Glutamatergic neuron (in vitro differentiated cells): ENCODE measurements around the gene OR10A4. TPM values are rescaled to one million over a fixed set of nuclear protein-coding genes. Genes with fewer than 3 reads are reported as not detected.

ENCODE experiments used
- DNase-seq: peaks from one replicate; pipeline ENCODE4 v3.0.0; 2022
- H3K27ac Mint-ChIP-seq: one replicate; pipeline ENCODE4 v1.8.0; 2020; ENCODE audit warnings: mild to moderate bottlenecking, mixed read lengths, inconsistent platforms; ENCODE audit not compliant: unreplicated experiment
- H3K27me3 Mint-ChIP-seq: one replicate; pipeline ENCODE4 v1.8.0; 2020; ENCODE audit warnings: mild to moderate bottlenecking, moderate library complexity, mixed read lengths, inconsistent platforms; ENCODE audit not compliant: unreplicated experiment
- H3K36me3 Mint-ChIP-seq: one replicate; pipeline ENCODE4 v1.8.0; 2020; ENCODE audit warnings: mild to moderate bottlenecking, mixed read lengths, inconsistent platforms; ENCODE audit not compliant: unreplicated experiment
- H3K4me1 Mint-ChIP-seq: one replicate; pipeline ENCODE4 v1.8.0; 2020; ENCODE audit warnings: mild to moderate bottlenecking, low read depth, mixed read lengths, inconsistent platforms; ENCODE audit not compliant: unreplicated experiment
- H3K4me3 Mint-ChIP-seq: one replicate; pipeline ENCODE4 v1.8.0; 2020; ENCODE audit warnings: mild to moderate bottlenecking, mixed read lengths, inconsistent platforms; ENCODE audit not compliant: unreplicated experiment
- H3K9me3 Mint-ChIP-seq: one replicate; pipeline ENCODE4 v1.8.0; 2020; ENCODE audit warnings: mild to moderate bottlenecking, moderate library complexity, mixed read lengths, inconsistent platforms; ENCODE audit not compliant: unreplicated experiment
- long read RNA-seq: library from polyadenylated mRNA; unstranded; transcript quantifications from one replicate; pipeline ENCODE4 v2.0.0, GENCODE V29; 2020; ENCODE audit not compliant: unreplicated experiment
- total RNA-seq: library from RNA; stranded (reverse); fragmentation: NEBNext Ultra II Directional; extraction: Animal tissue kit (Norgen Biotek cat#: 25700); gene quantifications from one replicate; pipeline ENCODE4 v1.2.1, GENCODE V29; 2021; ENCODE audit not compliant: unreplicated experiment
- TF ChIP-seq, protein P1 (sequence below): fragments of 200-600 bp; sonication (generic); IDR thresholded peaks from one replicate; pipeline ENCODE4 v1.5.0; 2021; ENCODE audit not compliant: partially characterized antibody, unreplicated experiment

The OR10A4 gene, protein sequence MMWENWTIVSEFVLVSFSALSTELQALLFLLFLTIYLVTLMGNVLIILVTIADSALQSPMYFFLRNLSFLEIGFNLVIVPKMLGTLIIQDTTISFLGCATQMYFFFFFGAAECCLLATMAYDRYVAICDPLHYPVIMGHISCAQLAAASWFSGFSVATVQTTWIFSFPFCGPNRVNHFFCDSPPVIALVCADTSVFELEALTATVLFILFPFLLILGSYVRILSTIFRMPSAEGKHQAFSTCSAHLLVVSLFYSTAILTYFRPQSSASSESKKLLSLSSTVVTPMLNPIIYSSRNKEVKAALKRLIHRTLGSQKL
- not detected for total RNA-seq
- long read RNA-seq: 0 reads

DNA sequence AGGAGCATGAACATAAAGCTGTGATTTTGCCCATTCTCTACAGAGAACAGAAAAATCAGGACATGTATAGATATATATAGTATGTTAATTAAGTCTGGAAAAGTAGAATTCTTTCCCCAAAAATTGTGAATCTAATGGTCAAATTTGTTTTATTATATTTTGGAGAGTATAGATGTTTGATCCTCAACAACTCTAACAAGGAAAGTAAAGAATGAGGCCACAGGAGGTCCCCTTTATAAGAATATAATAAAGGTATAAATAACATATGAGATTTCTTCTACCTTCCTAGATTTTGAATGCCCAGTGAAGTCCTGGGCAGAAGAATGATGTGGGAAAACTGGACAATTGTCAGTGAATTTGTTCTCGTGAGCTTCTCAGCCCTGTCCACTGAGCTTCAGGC, at the start of gene OR10A4:
OR10A4 (plus strand) TSS at position 301 of the 400 bp plus-strand sequence; CDS start at position 324, 23 bp downstream.
- H3K27me3 Mint-ChIP-seq: no peaks in the 10 kb centered on the region
- H3K27ac Mint-ChIP-seq: no peak within 1 kb of the TSS
- no peaks in the 10 kb centered on the region for H3K4me1 Mint-ChIP-seq
- H3K4me3 Mint-ChIP-seq: no peak within 1 kb of the TSS
- peaks cover 1% of the 10 kb centered on the region for H3K9me3 Mint-ChIP-seq
- TF ChIP-seq, protein P1, sequence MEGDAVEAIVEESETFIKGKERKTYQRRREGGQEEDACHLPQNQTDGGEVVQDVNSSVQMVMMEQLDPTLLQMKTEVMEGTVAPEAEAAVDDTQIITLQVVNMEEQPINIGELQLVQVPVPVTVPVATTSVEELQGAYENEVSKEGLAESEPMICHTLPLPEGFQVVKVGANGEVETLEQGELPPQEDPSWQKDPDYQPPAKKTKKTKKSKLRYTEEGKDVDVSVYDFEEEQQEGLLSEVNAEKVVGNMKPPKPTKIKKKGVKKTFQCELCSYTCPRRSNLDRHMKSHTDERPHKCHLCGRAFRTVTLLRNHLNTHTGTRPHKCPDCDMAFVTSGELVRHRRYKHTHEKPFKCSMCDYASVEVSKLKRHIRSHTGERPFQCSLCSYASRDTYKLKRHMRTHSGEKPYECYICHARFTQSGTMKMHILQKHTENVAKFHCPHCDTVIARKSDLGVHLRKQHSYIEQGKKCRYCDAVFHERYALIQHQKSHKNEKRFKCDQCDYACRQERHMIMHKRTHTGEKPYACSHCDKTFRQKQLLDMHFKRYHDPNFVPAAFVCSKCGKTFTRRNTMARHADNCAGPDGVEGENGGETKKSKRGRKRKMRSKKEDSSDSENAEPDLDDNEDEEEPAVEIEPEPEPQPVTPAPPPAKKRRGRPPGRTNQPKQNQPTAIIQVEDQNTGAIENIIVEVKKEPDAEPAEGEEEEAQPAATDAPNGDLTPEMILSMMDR: no peak
- H3K36me3 Mint-ChIP-seq: peaks cover 5% of the 10 kb centered on the region
- DNase-seq: no peak

DNA sequence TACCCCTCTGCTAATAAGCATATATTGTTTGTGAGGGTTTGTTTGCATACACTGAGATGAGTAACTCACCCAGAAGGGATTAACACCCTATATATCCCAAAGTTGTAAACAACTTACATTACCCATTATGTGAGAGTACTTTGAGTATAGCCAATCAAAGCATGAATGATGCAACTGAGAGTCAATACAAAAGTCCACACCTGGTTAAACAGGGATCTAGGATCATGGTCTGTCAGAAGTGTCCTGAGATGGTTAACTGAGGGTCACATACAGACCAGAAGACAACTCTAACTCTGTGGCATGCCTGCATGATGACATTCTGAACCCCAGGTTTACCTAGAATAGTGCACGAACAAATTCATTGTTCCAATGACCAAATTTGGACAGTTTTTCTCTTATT, 48.3 kb upstream of the OR10A4 start:
- H3K27ac Mint-ChIP-seq: no peak overlapping the region
- no peaks in the 10 kb centered on the region for H3K27me3 Mint-ChIP-seq
- H3K36me3 Mint-ChIP-seq: no peaks in the 10 kb centered on the region
- no peaks in the 10 kb centered on the region for H3K9me3 Mint-ChIP-seq
- H3K4me1 Mint-ChIP-seq: no peaks in the 10 kb centered on the region
- no peak overlapping the region for H3K4me3 Mint-ChIP-seq
- DNase-seq: no peak
- TF ChIP-seq, protein P1: no peak

DNA sequence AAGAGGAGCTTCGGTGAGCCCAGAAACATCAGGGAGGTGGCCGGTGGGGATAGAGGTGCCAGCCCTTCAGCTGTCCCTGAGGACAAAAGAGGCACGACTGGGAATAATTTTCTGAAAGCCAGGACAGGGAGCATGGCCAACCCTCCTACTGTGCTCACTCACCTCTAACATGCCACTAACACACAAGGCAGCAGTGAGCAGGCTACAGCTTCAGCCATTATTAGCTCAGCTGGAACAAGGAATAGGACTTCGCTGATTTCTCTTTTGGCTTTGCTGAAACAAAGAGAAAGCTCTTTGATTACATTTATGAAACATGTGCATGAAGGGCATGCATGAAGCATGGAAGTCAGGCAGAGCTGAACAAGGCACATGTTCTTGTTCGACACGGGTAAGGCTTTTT, 43.1 kb upstream of the OR10A4 start:
- no peak for DNase-seq
- H3K36me3 Mint-ChIP-seq: no peaks in the 10 kb centered on the region
- H3K4me3 Mint-ChIP-seq: no peak overlapping the region
- no peak overlapping the region for H3K27ac Mint-ChIP-seq
- H3K9me3 Mint-ChIP-seq: no peaks in the 10 kb centered on the region
- no peaks in the 10 kb centered on the region for H3K4me1 Mint-ChIP-seq
- no peaks in the 10 kb centered on the region for H3K27me3 Mint-ChIP-seq
- TF ChIP-seq, protein P1: no peak

DNA sequence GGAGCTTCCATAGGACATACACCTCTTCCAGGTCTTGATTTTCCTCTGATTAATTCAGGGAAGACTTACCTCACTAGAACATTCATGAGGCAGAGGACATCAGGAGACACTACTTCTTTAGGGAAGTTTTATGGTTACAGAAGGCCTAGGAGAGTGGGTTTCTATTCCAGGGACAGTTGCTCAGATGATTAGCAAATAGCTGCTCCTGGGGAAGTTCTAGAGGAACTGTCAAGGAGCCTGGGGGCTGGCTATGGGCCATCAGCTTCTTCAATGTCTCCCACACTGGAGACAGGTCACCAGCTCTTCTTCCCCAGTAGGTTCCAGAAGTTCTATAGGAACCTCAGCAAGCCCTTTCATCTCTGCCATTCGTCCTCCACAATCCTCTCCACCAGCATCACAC, 42.4 kb upstream of the OR10A4 start:
- Mint-ChIP-seq H3K9me3 (no peaks in the 10 kb centered on the region), H3K27me3 (no peaks in the 10 kb centered on the region), H3K36me3 (no peaks in the 10 kb centered on the region), H3K27ac (no peak overlapping the region), H3K4me3 (no peak overlapping the region), H3K4me1 (no peaks in the 10 kb centered on the region)
- DNase-seq: no peak
- TF ChIP-seq, protein P1: no peak

DNA sequence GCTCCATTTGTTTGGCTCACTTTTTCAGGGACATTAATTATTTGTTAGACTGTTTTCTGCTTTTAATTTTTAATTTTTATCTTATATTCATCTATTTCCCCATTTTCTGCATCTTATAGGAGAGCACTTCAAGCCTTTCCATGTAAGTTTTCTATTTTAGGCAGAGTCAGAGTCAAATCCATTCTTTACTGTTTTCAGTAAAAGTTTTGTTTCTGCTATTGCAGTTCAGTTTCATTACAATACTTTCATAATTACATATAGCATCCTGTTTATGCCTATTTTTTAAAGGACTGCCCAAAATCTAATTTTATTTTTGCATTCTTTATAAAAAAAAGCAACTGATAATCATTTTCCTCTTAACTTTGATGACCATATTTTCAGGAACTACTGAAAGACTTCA, 34.7 kb upstream of the OR10A4 start:
- no peak overlapping the region for H3K27ac Mint-ChIP-seq
- H3K4me1 Mint-ChIP-seq: no peaks in the 10 kb centered on the region
- DNase-seq: no peak
- no peaks in the 10 kb centered on the region for H3K36me3 Mint-ChIP-seq
- no peaks in the 10 kb centered on the region for H3K27me3 Mint-ChIP-seq
- no peak overlapping the region for H3K4me3 Mint-ChIP-seq
- peaks cover 1% of the 10 kb centered on the region for H3K9me3 Mint-ChIP-seq
- TF ChIP-seq, protein P1: no peak
